Measurements from ENCODE around the gene AEBP1.
"Not testable (repeated sequence)": the region's sequence is repeated elsewhere in the genome, so short reads cannot be mapped to it uniquely, and the experiment has no call there.

Gene AEBP1

GRCh38 chr7:44116789-44117666, 12.9 kb downstream of the AEBP1 start:
- no peak for DNase-seq (ENCODE audit: low read depth in 2 of 2)

- DNase-seq (ENCODE audit: low read depth in 2 of 2), result no peak
These were observed 13.8 kb downstream of the AEBP1 start for GRCh38 chr7:44117801-44118429.

GRCh38 chr7:44119829-44120380, 15.8 kb downstream of the AEBP1 start:
- no peak for DNase-seq (ENCODE audit: low read depth in 2 of 2)

- no peak for DNase-seq (ENCODE audit: low read depth in 2 of 2)
These were observed 16.2 kb downstream of the AEBP1 start for GRCh38 chr7:44120395-44120794.

- DNase-seq (ENCODE audit: low read depth in 2 of 2), result no peak
These were observed 17.7 kb downstream of the AEBP1 start for GRCh38 chr7:44121761-44122420.

- no peak for DNase-seq (ENCODE audit: low read depth in 2 of 2)
These were observed 18.4 kb downstream of the AEBP1 start for GRCh38 chr7:44122529-44122928.

GRCh38 chr7:44123190-44124003, 19.3 kb downstream of the AEBP1 start, which contains the start of gene POLD2:
POLD2 (minus strand) TSS chr7:44123548; CDS start chr7:44122053, 1,495 bp downstream.
- peak; percentile 98 for DNase-seq (ENCODE audit: low read depth in 2 of 2)

- DNase-seq (ENCODE audit: low read depth in 2 of 2), result no peak
These were observed 20.7 kb downstream of the AEBP1 start for GRCh38 chr7:44124822-44125202.

GRCh38 chr7:44126574-44126973, 22.4 kb downstream of the AEBP1 start:
- DNase-seq (ENCODE audit: low read depth in 2 of 2), result not testable (repeated sequence)

- DNase-seq (ENCODE audit: low read depth in 2 of 2), result no peak
These were observed 23.0 kb downstream of the AEBP1 start for GRCh38 chr7:44127161-44127560.

- no peak for DNase-seq (ENCODE audit: low read depth in 2 of 2)
These were observed 24.8 kb downstream of the AEBP1 start for GRCh38 chr7:44128721-44129582.

- DNase-seq (ENCODE audit: low read depth in 2 of 2), result no peak
These were observed 27.3 kb downstream of the AEBP1 start for GRCh38 chr7:44131173-44132029.

- DNase-seq (ENCODE audit: low read depth in 2 of 2), result no peak
These were observed 27.9 kb downstream of the AEBP1 start for GRCh38 chr7:44132039-44132438.

- no peak for DNase-seq (ENCODE audit: low read depth in 2 of 2)
These were observed 29.1 kb downstream of the AEBP1 start for GRCh38 chr7:44133295-44133694.

- DNase-seq (ENCODE audit: low read depth in 2 of 2), result no peak
These were observed 30.9 kb downstream of the AEBP1 start for GRCh38 chr7:44134943-44135628.

GRCh38 chr7:44136731-44137130, 32.6 kb downstream of the AEBP1 start:
- no peak for DNase-seq (ENCODE audit: low read depth in 2 of 2)

GRCh38 chr7:44138698-44139097, 34.6 kb downstream of the AEBP1 start:
- no peak for DNase-seq (ENCODE audit: low read depth in 2 of 2)

GRCh38 chr7:44139311-44140010, 35.3 kb downstream of the AEBP1 start:
- DNase-seq (ENCODE audit: low read depth in 2 of 2), result no peak
